GM10847 (cell line): Measurements from ENCODE around the gene OTUB2.

Source experiments
- POLR2A ChIP-seq: IDR thresholded peaks from 2 replicates; pipeline ENCODE4 v1.6.1; 2011; ENCODE audit not compliant: insufficient read length; ENCODE audit errors: extremely low read depth

Gene OTUB2

DNA sequence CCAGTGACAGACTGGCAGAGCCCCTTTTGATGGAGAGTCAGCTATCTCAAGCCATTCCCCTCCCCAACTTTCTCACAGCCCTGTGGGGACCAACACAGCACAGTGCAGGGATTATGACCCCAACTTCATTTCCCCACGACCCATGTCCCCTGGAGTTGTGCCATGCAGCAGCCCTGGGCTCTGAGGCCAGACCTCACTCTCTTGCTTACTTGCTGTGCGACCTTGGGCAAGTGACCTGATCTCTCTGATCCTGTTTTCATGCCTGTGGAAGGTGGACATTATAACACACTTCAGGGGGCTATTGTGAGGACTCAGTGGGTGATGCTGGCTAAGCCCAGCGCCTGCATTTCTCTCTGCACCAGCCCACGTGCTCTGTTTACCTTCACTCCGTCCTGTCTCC, 14.1 kb downstream of the OTUB2 start:
- no peak for TF ChIP-seq POLR2A

DNA sequence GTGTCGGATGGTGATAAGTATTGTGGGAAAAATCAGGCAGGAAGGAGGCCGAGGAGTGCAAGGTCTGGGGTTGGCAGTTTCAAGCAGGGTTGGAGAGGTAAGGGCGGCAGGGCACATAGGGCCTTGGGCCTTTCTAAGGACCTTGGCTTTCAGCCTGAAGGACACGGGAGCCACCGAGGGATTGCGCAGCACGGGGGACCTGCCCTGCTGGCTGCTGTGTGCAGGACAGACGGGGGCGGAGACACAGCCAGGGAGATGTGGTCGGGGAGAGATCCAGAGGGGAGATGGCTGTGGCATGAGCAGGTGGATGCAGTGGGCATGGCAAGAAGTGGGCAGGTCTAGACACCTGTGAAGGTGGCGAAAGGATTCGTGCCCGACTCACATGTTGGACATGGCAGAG, 14.7 kb downstream of the OTUB2 start:
- TF ChIP-seq POLR2A = no peak

DNA sequence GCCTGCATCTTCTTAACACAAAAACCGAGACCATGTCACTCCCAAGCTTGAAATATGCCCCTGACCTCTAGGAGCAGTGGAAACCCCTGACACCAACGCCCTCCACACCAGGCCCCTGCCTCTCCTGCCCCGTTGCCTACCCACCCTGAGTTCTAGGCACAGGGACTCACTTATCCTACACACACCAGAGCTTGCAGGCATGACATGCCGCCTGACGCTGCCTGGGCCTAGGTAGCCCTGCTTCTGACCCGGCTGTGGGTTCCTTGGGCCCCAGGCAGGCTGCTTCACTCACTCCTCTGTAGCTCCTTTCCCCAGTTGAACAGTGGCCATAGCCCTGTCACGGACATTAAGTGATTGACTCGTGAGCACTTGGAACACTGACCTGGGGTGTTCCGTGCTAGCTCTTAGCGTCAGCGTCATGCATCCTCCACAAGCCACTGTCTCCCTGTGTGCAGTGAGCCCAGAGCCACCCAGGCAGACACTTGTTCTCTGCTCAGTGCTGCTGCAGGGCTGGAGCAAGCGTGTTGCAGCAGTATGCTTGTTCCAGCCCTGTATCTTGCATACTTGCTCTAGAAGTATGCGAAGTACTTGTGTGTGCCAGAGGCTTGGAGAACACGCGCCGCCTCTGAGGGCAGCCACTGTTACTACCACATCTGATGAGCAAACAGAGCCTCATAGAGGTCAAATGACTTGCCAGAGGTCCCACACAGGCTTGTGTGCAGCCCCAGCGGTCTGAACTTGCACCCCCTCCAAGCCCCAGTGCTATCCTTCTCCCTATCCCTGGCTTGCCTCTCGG, 15.6 kb downstream of the OTUB2 start:
- TF ChIP-seq POLR2A = no peak

DNA sequence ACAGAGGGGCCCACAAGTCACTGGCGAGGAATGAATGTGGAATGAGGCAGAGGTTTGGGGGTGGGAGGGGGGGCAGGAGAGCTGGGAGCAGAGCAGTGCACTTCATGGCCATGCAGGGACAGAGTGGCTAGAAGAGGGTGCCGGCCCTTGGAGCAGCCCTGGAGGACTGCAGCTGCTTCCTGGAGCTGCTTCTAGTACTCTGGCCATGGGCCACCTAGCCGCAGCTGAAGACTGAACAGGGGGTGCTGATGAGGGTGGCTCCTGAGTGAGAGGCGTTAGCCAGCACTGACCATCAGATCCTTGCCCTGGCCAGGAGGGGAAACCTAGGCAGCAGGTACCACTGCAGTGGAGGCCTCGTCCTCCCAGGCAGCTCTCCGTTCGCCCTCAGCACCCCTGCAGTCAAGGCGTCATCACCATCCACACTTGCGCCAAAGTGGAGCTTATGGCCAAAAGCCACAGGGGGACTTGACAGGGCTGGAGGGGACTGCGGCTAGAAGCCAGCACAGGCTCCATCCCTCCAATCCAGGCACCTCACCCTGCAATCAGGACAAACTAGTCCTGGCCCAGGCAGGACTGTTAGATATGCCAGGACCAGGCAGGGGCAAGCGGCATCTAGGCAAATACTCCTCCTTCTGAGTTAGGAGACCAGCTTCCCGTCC, 16.4 kb downstream of the OTUB2 start:
- no peak for TF ChIP-seq POLR2A

DNA sequence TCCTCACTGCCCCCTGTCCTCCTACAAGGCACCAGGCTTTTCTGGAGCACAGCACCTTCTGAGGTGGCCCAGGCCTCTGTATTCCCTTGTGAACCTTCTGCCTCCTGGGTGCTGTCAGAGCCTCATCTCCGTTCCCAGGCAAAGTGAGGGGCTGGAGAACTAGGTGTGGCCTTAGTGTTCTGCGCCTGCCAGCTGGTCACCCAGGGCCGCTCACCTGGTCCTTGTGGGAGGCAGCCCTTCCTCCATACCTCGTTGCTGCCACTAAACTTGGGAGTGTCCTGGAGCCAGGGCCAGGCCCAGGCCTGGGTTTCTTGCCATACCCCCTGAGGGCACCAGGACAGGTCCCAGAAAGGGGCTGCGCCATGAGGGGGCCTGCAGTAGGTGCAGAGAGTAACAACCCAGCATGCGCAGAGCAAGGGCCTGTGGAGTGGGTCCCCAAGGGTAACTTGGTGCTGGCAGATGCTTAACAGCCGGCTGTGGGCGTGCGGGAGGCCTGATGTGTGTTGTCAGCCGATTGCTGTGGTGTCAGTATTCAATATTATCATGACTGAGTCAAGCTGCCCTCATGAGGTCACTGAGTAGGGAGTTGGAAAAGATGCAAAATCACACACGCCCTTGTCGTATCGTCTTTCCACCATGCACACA, 17.1 kb downstream of the OTUB2 start:
- TF ChIP-seq POLR2A = no peak

DNA sequence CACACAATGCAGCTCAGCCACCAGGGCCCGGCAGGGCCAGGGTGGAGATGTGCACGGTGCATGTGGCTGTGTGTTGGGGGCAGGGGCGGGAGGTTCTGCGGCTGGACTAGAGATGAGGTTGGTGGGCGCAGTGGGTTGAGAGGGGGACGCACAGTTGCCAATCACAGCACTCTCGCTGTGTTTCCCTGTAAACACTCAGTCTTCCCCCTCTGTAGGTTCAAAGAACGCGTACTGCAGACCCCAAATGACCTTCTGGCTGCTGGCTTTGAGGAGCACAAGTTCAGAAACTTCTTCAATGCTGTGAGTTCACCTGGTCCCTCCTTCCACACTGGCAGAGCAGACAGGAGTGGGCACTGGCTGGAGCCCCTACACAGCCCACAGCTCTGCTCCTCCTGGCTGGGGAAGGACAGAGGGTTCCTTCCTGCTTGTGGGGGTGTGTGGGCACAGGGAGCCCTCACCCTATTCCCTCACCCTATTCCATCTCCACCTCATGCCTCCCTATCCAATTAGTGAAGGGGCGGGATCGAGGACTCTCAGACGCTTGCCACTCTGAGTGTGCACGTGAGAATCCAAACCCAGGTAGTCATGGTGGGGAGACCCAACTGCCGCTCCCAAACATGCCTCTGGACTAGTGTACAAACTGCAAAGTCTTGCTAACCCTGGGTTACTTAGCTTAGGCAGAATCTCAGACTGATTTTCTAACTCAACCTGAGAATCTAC, 17.8 kb downstream of the OTUB2 start:
- no peak for TF ChIP-seq POLR2A

DNA sequence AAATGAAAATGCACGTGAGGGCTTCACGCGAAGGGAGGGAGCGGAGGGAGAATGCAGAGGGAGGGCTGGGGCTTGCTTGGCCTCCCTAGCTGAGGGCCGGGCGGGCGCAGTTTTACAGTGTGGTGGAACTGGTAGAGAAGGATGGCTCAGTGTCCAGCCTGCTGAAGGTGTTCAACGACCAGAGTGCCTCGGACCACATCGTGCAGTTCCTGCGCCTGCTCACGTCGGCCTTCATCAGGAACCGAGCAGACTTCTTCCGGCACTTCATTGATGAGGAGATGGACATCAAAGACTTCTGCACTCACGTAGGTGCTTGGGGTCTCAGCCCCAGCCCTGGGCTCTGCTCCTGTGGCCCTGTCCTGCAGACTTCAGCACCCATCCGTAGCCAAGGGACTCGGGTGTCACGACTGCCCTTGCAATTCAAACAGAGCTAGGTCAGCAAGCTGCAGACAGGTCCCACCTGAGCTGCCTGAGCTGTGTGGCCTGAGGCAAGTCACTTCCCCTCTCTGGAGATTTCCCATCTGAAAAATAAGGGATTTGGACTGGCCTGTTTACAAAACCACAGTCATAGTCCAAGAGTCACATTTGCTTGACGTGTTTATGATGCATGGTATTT, 18.4 kb downstream of the OTUB2 start:
- TF ChIP-seq POLR2A = no peak

DNA sequence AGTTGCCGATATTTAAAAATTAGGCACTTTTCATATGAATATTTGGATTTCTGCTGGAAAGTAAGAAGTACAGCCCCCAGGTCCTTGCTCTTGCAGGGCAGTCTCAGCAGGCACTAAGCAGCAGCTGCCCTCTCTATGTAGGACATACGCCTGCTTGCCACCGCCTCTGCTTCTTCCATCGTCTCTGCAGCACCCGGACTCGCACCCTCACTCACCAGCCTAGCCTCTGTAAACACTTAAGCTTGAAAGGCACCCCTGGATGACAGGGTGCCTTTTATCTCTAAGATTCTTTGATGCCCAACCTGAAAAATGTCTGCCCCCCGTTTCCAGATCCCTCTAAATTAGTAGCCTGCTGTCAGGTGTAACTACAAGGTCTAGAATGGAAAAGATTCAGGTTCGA, 19.0 kb downstream of the OTUB2 start:
- TF ChIP-seq POLR2A = no peak

DNA sequence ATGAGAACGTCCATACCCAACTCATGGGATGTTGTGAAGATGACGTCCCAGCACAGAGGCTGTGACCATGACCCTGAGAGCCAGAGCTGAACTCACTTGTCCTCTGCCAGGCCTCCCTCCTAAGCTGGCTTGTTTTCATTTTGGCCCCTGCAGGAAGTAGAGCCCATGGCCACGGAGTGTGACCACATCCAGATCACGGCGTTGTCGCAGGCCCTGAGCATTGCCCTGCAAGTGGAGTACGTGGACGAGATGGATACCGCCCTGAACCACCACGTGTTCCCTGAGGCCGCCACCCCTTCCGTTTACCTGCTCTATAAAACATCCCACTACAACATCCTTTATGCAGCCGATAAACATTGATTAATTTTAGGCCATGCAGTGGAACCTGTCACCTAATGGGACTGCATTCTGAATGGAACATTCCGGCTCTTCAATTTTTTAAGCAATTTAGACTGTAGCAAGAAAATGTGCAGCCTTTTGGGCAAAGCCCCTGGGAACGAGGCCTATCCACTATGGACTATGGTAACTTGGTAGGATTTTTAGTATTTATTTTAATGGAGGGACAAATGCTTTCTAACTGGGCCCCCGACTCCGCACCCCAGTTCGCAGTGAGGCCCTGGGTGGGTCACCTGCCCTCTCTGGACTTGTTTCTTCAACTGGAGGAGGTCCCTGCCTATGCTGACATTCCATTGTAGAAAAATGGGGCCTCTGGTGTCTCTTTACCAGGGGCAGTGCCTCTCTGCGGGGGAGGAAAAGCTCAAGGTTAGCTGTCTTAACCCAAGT, 19.6 kb downstream of the OTUB2 start:
- TF ChIP-seq POLR2A = no peak

DNA sequence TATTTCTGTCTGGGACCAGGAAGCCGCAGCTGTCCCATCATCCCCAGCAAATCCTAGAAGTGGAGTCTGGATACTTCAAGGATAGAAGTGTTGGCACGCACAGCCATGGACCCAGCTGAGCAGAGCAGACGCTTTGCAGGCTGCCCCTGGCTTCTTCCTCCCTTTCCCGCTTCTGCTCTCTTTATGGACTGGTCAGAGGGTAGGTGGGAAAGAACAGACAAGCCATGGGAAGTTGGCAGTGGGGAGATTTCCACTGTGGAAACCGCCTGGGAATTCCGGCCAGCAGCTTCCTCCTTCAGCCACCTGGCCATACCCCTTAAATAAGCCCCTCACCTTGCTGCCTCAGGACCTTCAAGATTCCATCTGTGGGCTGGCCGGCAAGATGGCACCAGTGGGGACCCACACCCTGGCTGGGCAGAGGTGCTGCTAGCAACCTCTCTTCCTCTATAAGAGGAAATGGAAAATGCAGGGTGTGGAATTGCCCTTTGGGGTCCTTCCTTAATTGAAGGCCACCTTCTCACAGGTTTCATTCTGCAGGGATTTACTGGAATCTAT, 20.6 kb downstream of the OTUB2 start:
- TF ChIP-seq POLR2A = no peak

DNA sequence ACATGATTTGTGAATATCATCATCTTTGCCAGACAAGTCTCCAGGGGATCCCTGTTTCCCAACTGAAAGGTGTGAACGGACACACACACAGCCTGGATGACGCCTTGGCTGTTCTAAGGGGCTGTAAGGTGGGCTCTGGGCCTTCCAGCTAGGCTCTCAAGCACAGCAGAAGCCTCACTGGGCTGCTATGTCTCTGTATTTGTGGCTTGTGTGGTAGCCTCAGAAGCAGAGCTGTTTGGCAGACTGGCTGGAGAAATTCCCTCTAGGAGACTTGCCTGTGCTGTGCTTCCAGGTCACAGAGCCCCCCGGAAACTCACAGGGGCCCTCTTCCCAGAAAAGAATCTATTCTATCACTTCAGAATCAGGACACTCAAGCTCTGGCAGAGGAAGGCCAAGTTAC, 21.4 kb downstream of the OTUB2 start:
- no peak for TF ChIP-seq POLR2A

DNA sequence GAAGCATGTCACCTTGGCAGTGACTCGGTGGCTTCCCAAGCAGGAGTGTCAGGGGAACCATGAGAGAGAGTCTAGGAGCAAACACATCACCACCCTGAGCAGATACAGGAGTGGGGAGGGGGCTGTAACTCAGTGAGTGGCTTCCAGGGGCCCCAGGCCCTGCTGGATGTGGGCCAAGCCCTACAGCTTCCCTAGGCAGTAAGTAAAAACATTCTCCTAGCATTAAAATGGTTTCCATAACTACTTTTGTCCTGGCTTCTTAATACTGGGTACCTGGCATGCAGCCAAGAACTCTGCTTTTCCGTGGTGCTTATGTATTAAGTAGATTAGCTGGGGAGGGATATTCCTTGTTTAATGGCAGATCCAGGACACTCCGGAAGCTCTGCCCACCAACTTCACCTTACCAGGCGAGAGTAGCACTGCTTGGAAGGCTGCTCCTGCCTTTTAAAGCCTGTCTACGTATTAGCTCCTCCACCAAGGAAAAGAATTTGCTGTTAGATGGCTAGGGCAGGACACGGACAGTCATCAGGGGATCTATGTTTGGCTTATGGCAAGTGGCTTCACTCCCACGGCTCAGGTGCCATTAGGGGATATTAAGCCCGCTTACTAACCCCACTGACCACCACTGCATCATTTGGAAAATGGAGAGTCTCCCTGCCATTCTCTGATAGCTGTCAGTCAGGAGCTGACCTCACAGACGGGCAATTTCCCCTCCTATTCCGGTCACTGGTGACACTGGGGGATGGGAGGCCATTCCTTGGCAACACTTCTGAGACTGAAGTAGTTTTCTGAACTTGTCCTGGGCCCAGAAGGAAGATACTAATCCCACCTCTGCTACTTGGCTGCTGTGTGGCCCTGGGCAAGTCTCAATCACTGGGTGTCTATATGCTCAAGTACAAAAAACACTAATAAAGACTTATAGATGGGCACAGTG, 22.8 kb downstream of the OTUB2 start:
- no peak for TF ChIP-seq POLR2A

DNA sequence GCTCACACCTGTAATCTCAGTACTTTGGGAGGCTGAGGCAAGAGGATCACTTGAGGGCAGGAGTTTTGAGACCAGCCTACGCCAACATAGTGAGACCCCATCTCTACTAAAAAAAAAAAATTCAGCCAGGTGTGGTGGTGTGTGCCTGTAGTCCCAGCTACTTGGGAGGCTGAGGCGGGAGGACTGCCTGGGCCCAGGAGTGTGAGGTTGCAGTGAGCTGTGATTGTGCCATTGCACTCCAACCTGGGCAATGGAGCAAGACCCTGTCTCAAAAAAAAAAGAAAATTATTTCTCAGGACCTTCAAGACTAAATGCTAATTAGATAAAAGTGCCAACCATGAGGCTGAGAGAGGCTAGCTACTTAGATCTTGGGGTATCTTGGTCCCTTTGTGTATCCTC, 23.5 kb downstream of the OTUB2 start:
- TF ChIP-seq POLR2A = no peak
